K562 (cell line): Measurements from ENCODE around the gene RALB. TPM values are rescaled to one million over a fixed set of nuclear protein-coding genes. Genes with fewer than 3 reads are reported as not detected.

Source experiments
- CTCF ChIP-seq, 3 experiments: IDR thresholded peaks in 2 of 3; conservative IDR thresholded peaks in 1 of 3; 2 replicates each; pipeline ENCODE4 v1.5.1; 2011 to 2012; ENCODE audit warnings: low read length in 3 of 3, mild to moderate bottlenecking in 3 of 3, control low read depth in 2 of 3, improper control_type of control experiment in 1 of 3, inconsistent platforms in 1 of 3, low read depth in 1 of 3, mixed read lengths in 1 of 3, moderate library complexity in 1 of 3; ENCODE audit not compliant: insufficient read depth in 2 of 3
- DNMT1 ChIP-seq: fragments of 450-650 bp; IDR thresholded peaks from 2 replicates; pipeline ENCODE4 v1.6.1; 2016; ENCODE audit warnings: antibody characterized with exemption, mild to moderate bottlenecking
- HNRNPH1 ChIP-seq: fragments of 200-400 bp; formaldehyde crosslinking; optimal IDR thresholded peaks from 2 replicates; pipeline ENCODE3; 2017; ENCODE audit warnings: low read depth, mild to moderate bottlenecking, low read length, moderate library complexity
- NCOA4 ChIP-seq: fragments of 450-650 bp; IDR thresholded peaks from 2 replicates; pipeline ENCODE4 v1.6.1; 2018; ENCODE audit warnings: mild to moderate bottlenecking; ENCODE audit not compliant: partially characterized antibody
- NFIX ChIP-seq: fragments of 250-450 bp; sonication (Bioruptor Pico); IDR thresholded peaks from 2 replicates; pipeline ENCODE4 v1.4.0; 2020; ENCODE audit warnings: low read depth, mild to moderate bottlenecking, moderate library complexity
- PML ChIP-seq: IDR thresholded peaks from 2 replicates; pipeline ENCODE4 v1.6.1; 2012; ENCODE audit warnings: low read length, inconsistent platforms
- RBM15 ChIP-seq: fragments of 200-400 bp; formaldehyde crosslinking; IDR thresholded peaks from 2 replicates; pipeline ENCODE4 v1.6.1; 2018; ENCODE audit warnings: mild to moderate bottlenecking, low read length, moderate library complexity; ENCODE audit not compliant: insufficient read depth
- ZNF232 ChIP-seq: sonication (generic); formaldehyde crosslinking; IDR thresholded peaks from 2 replicates; pipeline ENCODE4 v1.8.0; 2022; ENCODE audit warnings: mild to moderate bottlenecking, missing genetic modification reagents
- ZNF3 ChIP-seq: fragments of 250-450 bp; sonication (Bioruptor Pico); IDR thresholded peaks from 2 replicates; pipeline ENCODE4 v1.5.0; 2021; ENCODE audit warnings: mild to moderate bottlenecking, moderate library complexity
- ZNF407 ChIP-seq: fragments of 450-650 bp; IDR thresholded peaks from 2 replicates; pipeline ENCODE4 v1.6.1; 2016; ENCODE audit warnings: low read depth
- ZNF639 ChIP-seq, 2 experiments: fragments of 200-800 bp in 1 of 2; sonication (Bioruptor generic) in 1 of 2; sonication (generic) in 1 of 2; formaldehyde crosslinking in 1 of 2; IDR thresholded peaks in 1 of 2; conservative IDR thresholded peaks in 1 of 2; 2 replicates each; pipeline versions ENCODE4 v1.5.0 to v1.6.1; 2016 to 2020; ENCODE audit warnings: missing compliant biosample characterization in 1 of 2, missing genetic modification characterization in 1 of 2, missing genetic modification reagents in 1 of 2
- polyA plus RNA-seq, 8 experiments: library from polyadenylated mRNA; depleted of rRNA in 4 of 8; stranded (reverse) in 5 of 8; unstranded in 3 of 8; fragments of >200 nt; fragmentation: Nextera tagmentation in 2 of 8; fragmentation: Illumina TruSeq in 1 of 8; extraction: Ambion mirVana in 2 of 8; extraction: Trizol in 1 of 8; gene quantifications; 2 replicates each; pipeline versions ENCODE4 v1.2.1 to v1.2.3, GENCODE V29; 2011 to 2014; ENCODE audit warnings: inconsistent platforms in 1 of 8, missing spikeins in 1 of 8
- total RNA-seq, 7 experiments: library from RNA; depleted of rRNA in 6 of 7; stranded (reverse); fragments of >200 nt in 6 of 7; fragmentation: Illumina TruSeq in 2 of 7; extraction: Trizol in 2 of 7; gene quantifications; 2 replicates each; pipeline versions ENCODE4 v1.2.1 to v1.2.3, GENCODE V29; 2011 to 2021; ENCODE audit warnings: low replicate concordance in 1 of 7
- TF ChIP-seq, protein P1 (sequence below): sonication (generic); formaldehyde crosslinking; IDR thresholded peaks from 2 replicates; pipeline ENCODE4 v1.8.1; 2023; ENCODE audit warnings: mild to moderate bottlenecking, missing genetic modification reagents, moderate library complexity

Gene RALB
- total and polyA plus RNA-seq, 9 of the 15 experiments (the other 6 are each of a cell fraction or from before 2014, with no cell fraction given), result 14.8 to 65.6 (median 38.4) TPM

DNA sequence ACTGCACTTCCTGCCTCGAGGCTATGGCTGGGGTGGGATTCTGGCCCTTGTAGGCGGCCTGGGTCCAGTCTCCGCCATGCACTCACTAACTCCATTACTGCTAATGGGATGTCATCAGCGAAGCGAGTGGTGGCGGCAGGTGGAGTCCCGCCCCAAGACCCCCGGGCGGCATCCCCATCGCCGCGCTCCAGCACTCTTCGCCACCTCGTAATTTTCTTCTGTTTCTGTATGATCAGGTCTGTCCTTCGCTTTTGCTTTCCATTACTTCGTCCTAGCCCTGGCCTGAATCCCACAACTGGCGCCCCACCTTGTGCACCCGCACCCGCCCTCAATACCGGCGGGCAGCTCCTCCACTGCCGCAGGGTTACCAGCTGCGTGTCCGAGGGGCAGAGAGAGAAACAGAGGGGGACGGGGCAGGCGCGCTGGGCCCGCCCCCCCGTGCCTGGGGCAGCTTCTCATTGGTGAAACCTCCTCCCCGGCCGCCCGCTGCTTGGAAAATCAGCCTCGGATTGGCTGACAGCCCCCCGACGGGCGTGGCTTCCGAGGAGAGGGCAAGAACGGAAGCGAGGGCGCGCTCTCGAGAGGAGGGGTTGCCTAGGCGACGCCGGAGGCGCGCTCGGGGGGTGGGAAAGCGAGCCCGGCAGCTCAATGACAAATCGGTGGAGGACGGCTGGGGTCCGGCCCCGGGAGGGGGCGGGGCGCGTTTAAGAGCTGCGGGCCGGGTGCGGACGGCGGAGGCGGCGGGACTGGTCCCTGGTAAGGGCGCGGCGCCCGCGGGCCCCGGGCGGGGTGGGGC, at the start of gene RALB (continued):
- TF ChIP-seq CTCF (IDR thresholded peaks at IDR 0.05 in 2 of 3, conservative IDR thresholded peaks at IDR 0.05 in 1 of 3; ENCODE audit: insufficient read depth in 2 of 3, low read depth in 1 of 3, low read length in 3 of 3) (no peak), ZNF407 (no peak), HNRNPH1 (no peak), NFIX (no peak), ZNF232 (CRISPR knock-in tag) (no peak), DNMT1 (no peak), ZNF639 (CRISPR knock-in tag; conservative IDR thresholded peaks at IDR 0.05 in 1 of 2, IDR thresholded peaks at IDR 0.05 in 1 of 2) (no peak), PML (no peak), ZNF3 (CRISPR knock-in tag) (no peak), RBM15 (no peak), NCOA4 (no peak)
- TF ChIP-seq, protein P1, sequence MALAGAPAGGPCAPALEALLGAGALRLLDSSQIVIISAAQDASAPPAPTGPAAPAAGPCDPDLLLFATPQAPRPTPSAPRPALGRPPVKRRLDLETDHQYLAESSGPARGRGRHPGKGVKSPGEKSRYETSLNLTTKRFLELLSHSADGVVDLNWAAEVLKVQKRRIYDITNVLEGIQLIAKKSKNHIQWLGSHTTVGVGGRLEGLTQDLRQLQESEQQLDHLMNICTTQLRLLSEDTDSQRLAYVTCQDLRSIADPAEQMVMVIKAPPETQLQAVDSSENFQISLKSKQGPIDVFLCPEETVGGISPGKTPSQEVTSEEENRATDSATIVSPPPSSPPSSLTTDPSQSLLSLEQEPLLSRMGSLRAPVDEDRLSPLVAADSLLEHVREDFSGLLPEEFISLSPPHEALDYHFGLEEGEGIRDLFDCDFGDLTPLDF, result no peak
